ENCODE data around the gene PLD1. TPM values are rescaled to one million over a fixed set of nuclear protein-coding genes. Genes with fewer than 3 reads are reported as not detected.
A peak's percentile ranks its signal among the peaks of the same experiment; 100 is the strongest.

Gene PLD1
- total RNA-seq, 6 experiments from 2014 or later: 13.3 to 29.9 (median 18.5) TPM

DNA sequence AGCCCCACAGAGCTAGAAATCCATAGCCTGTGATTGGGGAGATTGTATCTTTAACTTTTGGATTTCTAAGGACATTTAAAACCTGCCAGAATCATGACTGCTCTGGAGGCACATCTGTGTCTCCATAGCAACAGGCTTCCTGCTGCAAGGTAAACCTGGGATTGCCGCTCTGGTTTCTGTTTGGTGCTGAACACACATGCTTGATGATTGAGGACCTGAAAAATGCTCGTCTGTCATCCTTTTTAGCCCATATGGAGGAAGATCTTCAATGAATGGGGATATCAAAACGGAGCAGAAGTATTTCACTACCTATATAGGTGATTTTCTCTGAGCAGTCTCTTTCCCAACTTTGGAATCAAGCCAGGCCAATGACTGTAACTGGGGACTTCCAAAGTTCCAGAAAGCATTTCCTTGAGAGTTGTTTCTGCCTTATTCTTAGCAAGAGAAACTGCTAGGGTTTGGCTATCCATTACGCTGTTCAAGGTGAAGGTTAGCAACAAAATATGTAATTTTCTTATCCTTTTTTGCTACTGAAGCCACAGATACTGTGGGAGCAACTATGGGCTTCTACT is 253.6 kb downstream of the PLD1 start:
- H3K4me3 ChIP-seq: no peak overlapping the region
- no peaks in the 10 kb centered on the region for H3K9me3 ChIP-seq
- H3K27me3 ChIP-seq: no peaks in the 10 kb centered on the region
- WGBS (ENCODE audit: insufficient coverage, low coverage, low lambda C conversion rate, missing lambda C conversion rate): 71% methylated on average over 4 of the region's 4 CpGs
- no peak for ATAC-seq
- no peak overlapping the region for H3K27ac ChIP-seq
- no peaks in the 10 kb centered on the region for H3K4me1 ChIP-seq
- no peaks in the 10 kb centered on the region for H3K36me3 ChIP-seq
- DNase-seq: no peak
- intact Hi-C loops (cut with DNase I): loop anchor here in 1 of 2 donors (10.0 kb wide), 1 partner anchor 602 kb away; no protein-coding TSS in a partner anchor
- TF ChIP-seq, protein P1, sequence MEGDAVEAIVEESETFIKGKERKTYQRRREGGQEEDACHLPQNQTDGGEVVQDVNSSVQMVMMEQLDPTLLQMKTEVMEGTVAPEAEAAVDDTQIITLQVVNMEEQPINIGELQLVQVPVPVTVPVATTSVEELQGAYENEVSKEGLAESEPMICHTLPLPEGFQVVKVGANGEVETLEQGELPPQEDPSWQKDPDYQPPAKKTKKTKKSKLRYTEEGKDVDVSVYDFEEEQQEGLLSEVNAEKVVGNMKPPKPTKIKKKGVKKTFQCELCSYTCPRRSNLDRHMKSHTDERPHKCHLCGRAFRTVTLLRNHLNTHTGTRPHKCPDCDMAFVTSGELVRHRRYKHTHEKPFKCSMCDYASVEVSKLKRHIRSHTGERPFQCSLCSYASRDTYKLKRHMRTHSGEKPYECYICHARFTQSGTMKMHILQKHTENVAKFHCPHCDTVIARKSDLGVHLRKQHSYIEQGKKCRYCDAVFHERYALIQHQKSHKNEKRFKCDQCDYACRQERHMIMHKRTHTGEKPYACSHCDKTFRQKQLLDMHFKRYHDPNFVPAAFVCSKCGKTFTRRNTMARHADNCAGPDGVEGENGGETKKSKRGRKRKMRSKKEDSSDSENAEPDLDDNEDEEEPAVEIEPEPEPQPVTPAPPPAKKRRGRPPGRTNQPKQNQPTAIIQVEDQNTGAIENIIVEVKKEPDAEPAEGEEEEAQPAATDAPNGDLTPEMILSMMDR (IDR thresholded peaks at IDR 0.05): no peak
- no peak for TF ChIP-seq POLR2A (IDR thresholded peaks at IDR 0.05)

DNA sequence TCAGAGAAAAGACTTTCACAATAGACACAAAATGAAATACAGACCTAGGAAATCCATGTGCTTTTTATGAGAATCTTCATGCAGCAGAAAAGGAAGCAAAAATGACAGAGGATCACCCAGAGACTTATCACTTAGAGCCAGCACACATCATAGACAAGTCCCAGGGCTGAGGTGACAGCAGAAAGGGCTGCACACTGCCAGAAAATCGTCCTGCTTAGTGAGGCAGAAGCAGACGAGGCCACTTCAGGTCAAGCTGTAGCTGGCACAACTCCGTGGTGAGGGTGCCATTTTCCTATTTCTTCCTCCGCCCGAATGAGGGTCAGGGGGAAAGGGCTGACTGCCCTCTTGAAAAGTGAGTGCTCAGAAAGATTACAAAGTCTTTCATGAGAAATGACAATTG is 254.1 kb downstream of the PLD1 start:
- no peak for ATAC-seq
- Histone ChIP-seq H3K27me3 (no peaks in the 10 kb centered on the region), H3K27ac (no peak overlapping the region), H3K9me3 (no peaks in the 10 kb centered on the region), H3K36me3 (no peaks in the 10 kb centered on the region), H3K4me1 (no peaks in the 10 kb centered on the region), H3K4me3 (no peak overlapping the region)
- TF ChIP-seq, protein P1 (IDR thresholded peaks at IDR 0.05): no peak
- TF ChIP-seq POLR2A (IDR thresholded peaks at IDR 0.05): no peak
- WGBS (ENCODE audit: insufficient coverage, low coverage, low lambda C conversion rate, missing lambda C conversion rate): 38% methylated on average over 5 of the region's 5 CpGs
- intact Hi-C loops (cut with DNase I): loop anchor here in 1 of 2 donors (10.0 kb wide), 1 partner anchor 601 kb away; no protein-coding TSS in a partner anchor
- no peak for DNase-seq

DNA sequence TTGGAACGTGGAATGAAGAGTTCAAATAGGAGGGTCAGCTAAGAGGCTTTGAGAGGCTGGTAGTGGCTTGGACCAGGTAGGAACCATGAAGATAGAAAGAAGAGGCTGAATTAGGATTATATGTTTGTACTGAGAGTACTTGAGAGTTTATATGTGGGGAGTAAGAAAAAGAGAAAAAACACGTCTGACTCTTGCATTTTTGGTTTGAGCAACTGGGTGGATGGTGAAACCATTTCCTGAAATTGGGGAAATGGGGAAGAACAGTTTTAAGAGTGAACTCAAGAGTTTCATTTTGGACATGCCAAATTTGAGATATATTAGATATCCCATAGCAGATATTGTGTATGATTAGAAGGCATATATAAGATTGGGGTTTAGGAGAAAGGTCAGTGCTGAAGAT is 257.2 kb downstream of the PLD1 start:
- Histone ChIP-seq H3K4me3 (no peak overlapping the region), H3K27me3 (no peaks in the 10 kb centered on the region), H3K36me3 (no peaks in the 10 kb centered on the region), H3K4me1 (no peaks in the 10 kb centered on the region), H3K9me3 (no peaks in the 10 kb centered on the region), H3K27ac (peak overlapping the region in 1 of 3 donors; percentile 1)
- 73% methylated on average over 2 of the region's 2 CpGs for WGBS (ENCODE audit: insufficient coverage, low coverage, low lambda C conversion rate, missing lambda C conversion rate)
- intact Hi-C loops (cut with DNase I): loop anchor here in 1 of 2 donors (10.0 kb wide), 1 partner anchor 598 kb away; no protein-coding TSS in a partner anchor
- DNase-seq (no peak), ATAC-seq (peak in 3 of 4 donors; percentile 24 to 58 (median 41))
- TF ChIP-seq POLR2A (IDR thresholded peaks at IDR 0.05): no peak
- TF ChIP-seq, protein P1 (IDR thresholded peaks at IDR 0.05): no peak

DNA sequence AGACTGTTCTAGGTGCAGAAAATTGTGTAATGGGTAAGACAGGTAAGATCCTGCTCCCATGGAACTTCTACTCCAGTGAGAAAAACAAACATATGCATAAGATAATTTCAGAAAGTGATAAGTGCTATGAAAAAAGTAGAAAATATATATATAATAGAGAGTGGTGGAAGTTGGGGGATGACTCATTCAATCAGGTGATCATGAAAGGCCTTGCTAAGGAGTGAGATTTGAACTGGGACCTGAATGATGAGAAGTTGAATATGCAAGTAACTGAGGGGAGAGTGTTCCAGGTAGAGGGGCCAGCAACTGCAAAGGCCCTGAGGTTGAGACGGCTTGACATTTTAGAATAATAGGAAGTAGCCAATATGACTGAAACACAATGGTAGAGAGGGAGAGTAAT is 257.8 kb downstream of the PLD1 start:
- Histone ChIP-seq H3K4me3 (no peak overlapping the region), H3K27me3 (no peaks in the 10 kb centered on the region), H3K4me1 (no peaks in the 10 kb centered on the region), H3K36me3 (no peaks in the 10 kb centered on the region), H3K27ac (peak overlapping the region in 1 of 3 donors; percentile 1), H3K9me3 (no peaks in the 10 kb centered on the region)
- ATAC-seq: no peak
- no peak for DNase-seq
- 63% methylated on average over 1 of the region's 1 CpG for WGBS (ENCODE audit: insufficient coverage, low coverage, low lambda C conversion rate, missing lambda C conversion rate)
- TF ChIP-seq, protein P1 (IDR thresholded peaks at IDR 0.05): no peak
- TF ChIP-seq POLR2A (IDR thresholded peaks at IDR 0.05): no peak
- intact Hi-C loops (cut with DNase I): loop anchor here in 1 of 2 donors (10.0 kb wide), 1 partner anchor 598 kb away; no protein-coding TSS in a partner anchor

Measured in right lobe of liver (tissue), 6 donors.